ENCODE results near the gene ZNF729. TPM values are rescaled to one million over a fixed set of nuclear protein-coding genes. Genes with fewer than 3 reads are reported as not detected.

ZNF729 gene
- 0.11 and 0.21 TPM in 2 replicates for total RNA-seq (2014; rRNA removed; shearing (Covaris generic))

GRCh38 chr19:22286151-22286810 is at the start of gene ZNF729:
TSS of gene ZNF729 (plus strand) at chr19:22286441. CDS start at chr19:22286526, 85 bp downstream.

Small RNA genes within 50 kb of the gene (small RNA-seq; reads per million reads assigned to genes)
- not detected for gene AC011494.1

Other genes with a start within 250 kb of the ZNF729 start
- gene ZNF257, start 234.0 kb upstream of the ZNF729 start, total RNA-seq (2014; rRNA removed; shearing (Covaris generic)), result 2.9 and 3.7 TPM in 2 replicates
- 0.56 and 0.68 TPM in 2 replicates for gene ZNF676, start 89.5 kb upstream of the ZNF729 start, total RNA-seq (2014; rRNA removed; shearing (Covaris generic))
- gene ZNF98, start 135.9 kb downstream of the ZNF729 start, total RNA-seq (2014; rRNA removed; shearing (Covaris generic)), result 7.4 and 7.8 TPM in 2 replicates

Measured in A375 (cell line).